Neural cell (in vitro differentiated cells): ENCODE measurements around the gene EIF2B2. TPM values are rescaled to one million over a fixed set of nuclear protein-coding genes. Genes with fewer than 3 reads are reported as not detected.

Experiments used
- H2AFZ ChIP-seq: fragments of 200-600, 300-800 bp; sonication (generic), shearing (Covaris generic); 2 replicates; pipeline ENCODE4 v1.6.0; 2014; ENCODE audit warnings: low read depth, mild to moderate bottlenecking, antibody characterized with exemption, low read length, moderate library complexity
- H3F3A ChIP-seq: fragments of 200-600 bp; shearing (Covaris generic); 2 replicates; pipeline ENCODE4 v1.6.1; 2016; ENCODE audit warnings: mild to moderate bottlenecking, moderate library complexity, mixed read lengths, antibody characterized with exemption, low read length; ENCODE audit not compliant: insufficient read depth, poor library complexity, severe bottlenecking
- H3K27ac ChIP-seq: fragments of 200-600, 300-800 bp; sonication (generic), shearing (Covaris generic); 2 replicates; pipeline ENCODE4 v1.5.1; 2014; ENCODE audit warnings: mild to moderate bottlenecking, low read length, moderate library complexity
- H3K27me3 ChIP-seq: fragments of 300-800, 200-600 bp; sonication (generic), shearing (Covaris generic); 2 replicates; pipeline ENCODE4 v1.6.0; 2014; ENCODE audit warnings: mild to moderate bottlenecking, low read depth, low read length, moderate library complexity; ENCODE audit not compliant: insufficient read depth
- H3K36me3 ChIP-seq: fragments of 300-800, 200-600 bp; sonication (generic), shearing (Covaris generic); 2 replicates; pipeline ENCODE4 v1.5.1; 2014; ENCODE audit warnings: mild to moderate bottlenecking, antibody characterized with exemption, low read length, moderate library complexity; ENCODE audit not compliant: insufficient read depth
- H3K4me2 ChIP-seq: fragments of 300-800, 200-600 bp; sonication (generic), shearing (Covaris generic); 2 replicates; pipeline ENCODE4 v1.6.0; 2014; ENCODE audit warnings: mild to moderate bottlenecking, low read length
- H3K4me3 ChIP-seq: fragments of 300-800, 200-600 bp; sonication (generic), shearing (Covaris generic); 2 replicates; pipeline ENCODE4 v1.5.1; 2014; ENCODE audit warnings: mild to moderate bottlenecking, low read length, moderate library complexity
- H3K79me2 ChIP-seq: fragments of 200-600 bp; shearing (Covaris generic); replicated peaks from 2 replicates; pipeline ENCODE4 v1.6.0; 2014; ENCODE audit warnings: mild to moderate bottlenecking, low read length, moderate library complexity; ENCODE audit not compliant: insufficient read depth
- H3K9ac ChIP-seq: fragments of 300-800, 200-600 bp; sonication (generic), shearing (Covaris generic); 2 replicates; pipeline ENCODE4 v1.6.1; 2016; ENCODE audit warnings: mild to moderate bottlenecking, low read length, mixed read lengths
- H3K9me2 ChIP-seq: fragments of 200-600 bp; shearing (Covaris generic); 2 replicates; pipeline ENCODE4 v1.6.1; 2016; ENCODE audit warnings: mild to moderate bottlenecking, low read length, mixed read lengths; ENCODE audit not compliant: insufficient read depth
- H3K9me3 ChIP-seq: fragments of 200-600, 300-800 bp; sonication (generic), shearing (Covaris generic); 2 replicates; pipeline ENCODE4 v1.6.1; 2016; ENCODE audit warnings: mild to moderate bottlenecking, mixed run types, low read length, moderate library complexity, mixed read lengths
- H4K20me1 ChIP-seq: fragments of 200-600 bp; shearing (Covaris generic); 2 replicates; pipeline ENCODE4 v1.6.1; 2016; ENCODE audit warnings: mild to moderate bottlenecking, mixed run types; ENCODE audit not compliant: insufficient read depth
- CTCF ChIP-seq: fragments of 450-650 bp; IDR thresholded peaks from 2 replicates; pipeline ENCODE4 v1.5.1; 2014; ENCODE audit warnings: antibody characterized with exemption, mild to moderate bottlenecking, moderate library complexity; ENCODE audit not compliant: poor library complexity, severe bottlenecking
- EP300 ChIP-seq: fragments of 450-650 bp; conservative IDR thresholded peaks from 2 replicates; pipeline ENCODE4 v1.6.1; 2014; ENCODE audit warnings: antibody characterized with exemption, mild to moderate bottlenecking, moderate library complexity; ENCODE audit not compliant: poor library complexity, severe bottlenecking
- EZH2 ChIP-seq: fragments of 200-600, 300-800 bp; shearing (Covaris generic), sonication (generic); IDR thresholded peaks from 2 replicates; pipeline ENCODE4 v1.6.1; 2014; ENCODE audit warnings: antibody characterized with exemption, low read length, borderline replicate concordance, mild to moderate bottlenecking; ENCODE audit not compliant: insufficient read depth, poor library complexity, severe bottlenecking
- MXI1 ChIP-seq: fragments of 450-650 bp; conservative IDR thresholded peaks from 2 replicates; pipeline ENCODE4 v1.6.1; 2014; ENCODE audit warnings: antibody characterized with exemption, mild to moderate bottlenecking; ENCODE audit not compliant: poor library complexity, severe bottlenecking
- POLR2AphosphoS5 ChIP-seq: IDR thresholded peaks from 2 replicates; pipeline ENCODE4 v1.6.1; 2012
- RAD21 ChIP-seq: fragments of 450-650 bp; conservative IDR thresholded peaks from 2 replicates; pipeline ENCODE4 v1.6.1; 2014; ENCODE audit warnings: antibody characterized with exemption, mild to moderate bottlenecking, moderate library complexity
- REST ChIP-seq: IDR thresholded peaks from 2 replicates; pipeline ENCODE4 v1.6.1; 2012; ENCODE audit warnings: borderline replicate concordance
- SMC3 ChIP-seq: fragments of 450-650 bp; conservative IDR thresholded peaks from 2 replicates; pipeline ENCODE4 v1.6.1; 2014; ENCODE audit warnings: antibody characterized with exemption, mild to moderate bottlenecking, moderate library complexity; ENCODE audit not compliant: poor library complexity
- TAF1 ChIP-seq: IDR thresholded peaks from 2 replicates; pipeline ENCODE4 v1.6.1; 2012; ENCODE audit warnings: low read depth
- polyA plus RNA-seq: library from polyadenylated mRNA; depleted of rRNA; stranded (reverse); fragments of >200 nt; gene quantifications from 2 replicates; pipeline ENCODE4 v1.2.3, GENCODE V29; 2014

Gene EIF2B2
- polyA plus RNA-seq, 1 donor from 2014 or later, result 43.1 TPM

- Histone ChIP-seq H3K4me2 (no peak overlapping the region), H3K79me2 (no peaks in the 10 kb centered on the region), H3K36me3 (peaks cover 17% of the 10 kb centered on the region), H2AFZ (no peak overlapping the region), H4K20me1 (no peaks in the 10 kb centered on the region), H3K9me3 (no peaks in the 10 kb centered on the region), H3K9ac (no peak overlapping the region), H3K9me2 (no peaks in the 10 kb centered on the region), H3F3A (no peaks in the 10 kb centered on the region), H3K4me3 (no peak overlapping the region), H3K27me3 (no peaks in the 10 kb centered on the region), H3K27ac (no peak overlapping the region)
- no peak for TF ChIP-seq SMC3
- no peak for TF ChIP-seq EP300
- TF ChIP-seq MXI1, result no peak
- TF ChIP-seq TAF1, result no peak
- TF ChIP-seq REST, result no peak
- TF ChIP-seq EZH2, result no peak
- no peak for TF ChIP-seq POLR2AphosphoS5
- no peak for TF ChIP-seq RAD21
- TF ChIP-seq CTCF, result no peak
Observed at GRCh38 chr14:75013290-75013689, 10.6 kb downstream of the EIF2B2 start.

GRCh38 chr14:75015496-75015895 is 12.8 kb downstream of the EIF2B2 start:
- H2AFZ ChIP-seq, result no peak overlapping the region

More at GRCh38 chr14:75015496-75015895, 12.8 kb downstream of the EIF2B2 start:
- H3K4me2 ChIP-seq, result no peak overlapping the region
- H3K9ac ChIP-seq, result no peak overlapping the region
- H3F3A ChIP-seq, result no peaks in the 10 kb centered on the region
- H3K27ac ChIP-seq, result no peak overlapping the region
- H4K20me1 ChIP-seq, result no peaks in the 10 kb centered on the region
- TF ChIP-seq EZH2, result no peak
- TF ChIP-seq CTCF, result no peak
- no peak for TF ChIP-seq SMC3
- no peak for TF ChIP-seq POLR2AphosphoS5
- no peak for TF ChIP-seq MXI1
- no peak for TF ChIP-seq RAD21
- TF ChIP-seq EP300, result no peak
- no peak for TF ChIP-seq REST
- TF ChIP-seq TAF1, result no peak
- H3K9me3 ChIP-seq, result no peaks in the 10 kb centered on the region
- H3K36me3 ChIP-seq, result peaks cover 6% of the 10 kb centered on the region
- no peaks in the 10 kb centered on the region for H3K9me2 ChIP-seq
- H3K4me3 ChIP-seq, result no peak overlapping the region
- no peaks in the 10 kb centered on the region for H3K27me3 ChIP-seq
- no peaks in the 10 kb centered on the region for H3K79me2 ChIP-seq
